ENCODE results near the gene CTNND2.

DNA sequence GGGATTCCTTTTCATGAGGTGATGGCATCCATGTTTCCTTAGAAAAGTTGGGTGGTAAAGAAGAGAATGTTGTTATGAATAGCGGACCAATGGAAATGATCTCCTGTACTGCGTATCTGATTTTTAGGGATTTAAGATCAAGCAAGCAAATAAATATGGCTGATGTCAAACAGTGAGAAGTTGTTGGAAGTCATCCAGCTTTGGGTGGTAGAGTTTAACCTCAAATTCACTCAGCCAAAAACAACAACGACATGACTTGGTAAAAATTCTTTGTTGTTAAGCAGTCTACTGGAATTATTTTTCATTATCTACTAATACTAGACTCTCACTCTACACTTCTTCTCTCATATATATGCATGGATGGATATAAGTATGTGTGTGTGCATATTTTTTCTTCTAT is 426.5 kb downstream of the CTNND2 start:
- TF ChIP-seq, protein P1, sequence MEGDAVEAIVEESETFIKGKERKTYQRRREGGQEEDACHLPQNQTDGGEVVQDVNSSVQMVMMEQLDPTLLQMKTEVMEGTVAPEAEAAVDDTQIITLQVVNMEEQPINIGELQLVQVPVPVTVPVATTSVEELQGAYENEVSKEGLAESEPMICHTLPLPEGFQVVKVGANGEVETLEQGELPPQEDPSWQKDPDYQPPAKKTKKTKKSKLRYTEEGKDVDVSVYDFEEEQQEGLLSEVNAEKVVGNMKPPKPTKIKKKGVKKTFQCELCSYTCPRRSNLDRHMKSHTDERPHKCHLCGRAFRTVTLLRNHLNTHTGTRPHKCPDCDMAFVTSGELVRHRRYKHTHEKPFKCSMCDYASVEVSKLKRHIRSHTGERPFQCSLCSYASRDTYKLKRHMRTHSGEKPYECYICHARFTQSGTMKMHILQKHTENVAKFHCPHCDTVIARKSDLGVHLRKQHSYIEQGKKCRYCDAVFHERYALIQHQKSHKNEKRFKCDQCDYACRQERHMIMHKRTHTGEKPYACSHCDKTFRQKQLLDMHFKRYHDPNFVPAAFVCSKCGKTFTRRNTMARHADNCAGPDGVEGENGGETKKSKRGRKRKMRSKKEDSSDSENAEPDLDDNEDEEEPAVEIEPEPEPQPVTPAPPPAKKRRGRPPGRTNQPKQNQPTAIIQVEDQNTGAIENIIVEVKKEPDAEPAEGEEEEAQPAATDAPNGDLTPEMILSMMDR (IDR thresholded peaks at IDR 0.05) = no peak
- no peak for TF ChIP-seq POLR2A (IDR thresholded peaks at IDR 0.05)

Measured in thyroid gland (tissue), 4 donors.